ENCODE results near the gene VWA2.

VWA2 gene

DNA sequence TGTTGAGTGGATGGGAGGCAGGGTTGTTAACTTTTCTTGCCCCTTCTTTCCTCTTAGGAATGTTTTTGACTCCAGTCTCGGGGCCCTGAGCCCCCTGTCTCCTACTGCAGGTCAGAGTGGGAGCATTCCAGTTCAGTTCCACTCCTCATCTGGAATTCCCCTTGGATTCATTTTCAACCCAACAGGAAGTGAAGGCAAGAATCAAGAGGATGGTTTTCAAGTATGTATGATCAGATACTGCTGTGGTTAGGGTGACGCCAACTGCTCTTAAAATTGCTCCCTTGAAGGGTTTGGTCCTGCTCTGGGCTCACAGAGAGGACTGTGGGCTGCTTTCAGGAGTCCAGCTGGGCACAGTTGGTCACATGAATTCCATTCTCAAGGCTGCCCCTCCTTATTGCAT lies 22.0 kb downstream of the VWA2 start:
- Histone ChIP-seq H3K4me3 (ENCODE audit: low read length, poor library complexity, severe bottlenecking) (no peak overlapping the region), H3K9me3 (ENCODE audit: insufficient read depth, low read depth, low read length) (no peaks in the 10 kb centered on the region), H2AFZ (ENCODE audit: low read length) (no peak overlapping the region), H3K9ac (ENCODE audit: low read depth, low read length, poor library complexity, severe bottlenecking) (no peak overlapping the region), H3K9me2 (replicated peaks; ENCODE audit: low read depth, low read length) (no peaks in the 10 kb centered on the region), H3K36me3 (ENCODE audit: insufficient read depth, low read length) (no peaks in the 10 kb centered on the region), H3K4me2 (ENCODE audit: low read depth, low read length, poor library complexity, severe bottlenecking) (peak overlapping the region; percentile 35), H3F3A (ENCODE audit: low read depth) (peaks cover 5% of the 10 kb centered on the region; the same call in 1 of the 2 replicates), H3K27me3 (ENCODE audit: insufficient read depth, low read length, poor library complexity, severe bottlenecking) (no peaks in the 10 kb centered on the region), H3K79me2 (ENCODE audit: insufficient read depth, low read length) (no peaks in the 10 kb centered on the region), H3K4me1 (ENCODE audit: insufficient read depth, low read length, poor library complexity, severe bottlenecking) (peaks cover 43% of the 10 kb centered on the region), H4K20me1 (ENCODE audit: insufficient read depth, low read length, poor library complexity, severe bottlenecking) (no peaks in the 10 kb centered on the region)
- TF ChIP-seq, protein P1, sequence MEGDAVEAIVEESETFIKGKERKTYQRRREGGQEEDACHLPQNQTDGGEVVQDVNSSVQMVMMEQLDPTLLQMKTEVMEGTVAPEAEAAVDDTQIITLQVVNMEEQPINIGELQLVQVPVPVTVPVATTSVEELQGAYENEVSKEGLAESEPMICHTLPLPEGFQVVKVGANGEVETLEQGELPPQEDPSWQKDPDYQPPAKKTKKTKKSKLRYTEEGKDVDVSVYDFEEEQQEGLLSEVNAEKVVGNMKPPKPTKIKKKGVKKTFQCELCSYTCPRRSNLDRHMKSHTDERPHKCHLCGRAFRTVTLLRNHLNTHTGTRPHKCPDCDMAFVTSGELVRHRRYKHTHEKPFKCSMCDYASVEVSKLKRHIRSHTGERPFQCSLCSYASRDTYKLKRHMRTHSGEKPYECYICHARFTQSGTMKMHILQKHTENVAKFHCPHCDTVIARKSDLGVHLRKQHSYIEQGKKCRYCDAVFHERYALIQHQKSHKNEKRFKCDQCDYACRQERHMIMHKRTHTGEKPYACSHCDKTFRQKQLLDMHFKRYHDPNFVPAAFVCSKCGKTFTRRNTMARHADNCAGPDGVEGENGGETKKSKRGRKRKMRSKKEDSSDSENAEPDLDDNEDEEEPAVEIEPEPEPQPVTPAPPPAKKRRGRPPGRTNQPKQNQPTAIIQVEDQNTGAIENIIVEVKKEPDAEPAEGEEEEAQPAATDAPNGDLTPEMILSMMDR (conservative IDR thresholded peaks at IDR 0.05; ENCODE audit: low read length): no peak
- no peak for TF ChIP-seq EZH2phosphoT487 (IDR thresholded peaks at IDR 0.05; ENCODE audit: borderline replicate concordance)

DNA sequence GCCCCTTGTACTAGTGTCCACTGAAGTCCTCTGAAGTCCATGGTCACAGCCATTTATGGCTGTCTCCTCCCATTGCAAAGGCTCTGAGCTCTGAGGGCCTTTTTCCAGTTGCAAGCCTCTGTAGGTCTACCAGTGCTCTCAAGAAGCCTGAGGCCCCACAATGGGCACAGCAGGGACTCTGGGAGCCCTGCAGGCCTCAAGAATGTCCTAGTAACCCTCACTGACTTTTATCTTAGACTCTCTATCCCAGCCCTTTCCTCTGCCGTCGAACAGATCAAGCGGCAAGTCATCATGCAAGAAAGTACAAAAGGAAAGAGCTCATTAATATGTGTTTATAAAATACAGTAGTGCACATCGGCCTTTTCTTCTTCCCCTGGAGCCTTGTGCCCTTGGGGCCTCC lies 23.4 kb downstream of the VWA2 start:
- no peak overlapping the region for H2AFZ ChIP-seq (ENCODE audit: low read length)
- H3F3A ChIP-seq (ENCODE audit: low read depth): peaks cover 5% of the 10 kb centered on the region; the same call in 1 of the 2 replicates
- H3K9me2 ChIP-seq (replicated peaks; ENCODE audit: low read depth, low read length): no peaks in the 10 kb centered on the region
- H3K9me3 ChIP-seq (ENCODE audit: insufficient read depth, low read depth, low read length): no peaks in the 10 kb centered on the region
- no peak for TF ChIP-seq EZH2phosphoT487 (IDR thresholded peaks at IDR 0.05; ENCODE audit: borderline replicate concordance)
- TF ChIP-seq, protein P1 (conservative IDR thresholded peaks at IDR 0.05; ENCODE audit: low read length): no peak
- H3K27me3 ChIP-seq (ENCODE audit: insufficient read depth, low read length, poor library complexity, severe bottlenecking): no peaks in the 10 kb centered on the region
- peaks cover 41% of the 10 kb centered on the region for H3K4me1 ChIP-seq (ENCODE audit: insufficient read depth, low read length, poor library complexity, severe bottlenecking)
- H4K20me1 ChIP-seq (ENCODE audit: insufficient read depth, low read length, poor library complexity, severe bottlenecking): no peaks in the 10 kb centered on the region
- H3K36me3 ChIP-seq (ENCODE audit: insufficient read depth, low read length): no peaks in the 10 kb centered on the region
- H3K4me3 ChIP-seq (ENCODE audit: low read length, poor library complexity, severe bottlenecking): no peak overlapping the region
- H3K9ac ChIP-seq (ENCODE audit: low read depth, low read length, poor library complexity, severe bottlenecking): no peak overlapping the region
- no peak overlapping the region for H3K4me2 ChIP-seq (ENCODE audit: low read depth, low read length, poor library complexity, severe bottlenecking)
- H3K79me2 ChIP-seq (ENCODE audit: insufficient read depth, low read length): no peaks in the 10 kb centered on the region

DNA sequence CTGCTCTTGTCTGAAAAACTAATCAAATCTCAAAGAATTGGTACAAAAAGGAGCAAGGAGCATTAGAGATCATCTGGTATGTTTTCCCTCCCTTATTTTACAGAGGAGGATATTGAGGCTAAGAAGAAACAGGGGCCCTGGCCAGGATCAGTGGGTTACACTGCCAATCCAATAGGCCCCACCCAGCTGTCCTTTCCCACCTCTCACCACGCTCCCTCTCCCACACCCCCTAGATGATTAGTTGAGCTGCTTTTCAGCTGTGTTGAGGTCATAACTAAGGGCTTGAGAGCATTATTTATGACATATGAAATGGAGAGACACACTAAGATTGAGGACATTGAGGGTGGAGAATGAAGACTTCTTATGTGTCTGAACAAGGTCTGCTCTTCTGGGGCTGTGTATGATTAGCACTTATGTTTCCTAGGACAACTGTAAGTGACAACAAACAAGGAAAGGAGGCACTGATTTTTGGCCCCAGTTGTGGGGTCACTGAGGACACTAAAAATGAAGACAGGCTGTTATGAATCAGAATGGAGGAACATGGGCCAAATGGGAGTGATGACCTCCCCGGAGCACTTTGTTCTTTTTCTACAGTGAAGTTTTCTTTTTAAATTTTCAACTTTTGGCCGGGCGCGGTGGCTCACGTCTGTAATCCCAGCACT lies 26.5 kb downstream of the VWA2 start:
- Histone ChIP-seq H3K9ac (ENCODE audit: low read depth, low read length, poor library complexity, severe bottlenecking) (no peak overlapping the region), H3F3A (ENCODE audit: low read depth) (no peaks in the 10 kb centered on the region), H2AFZ (ENCODE audit: low read length) (no peak overlapping the region), H3K79me2 (ENCODE audit: insufficient read depth, low read length) (no peaks in the 10 kb centered on the region), H3K4me3 (ENCODE audit: low read length, poor library complexity, severe bottlenecking) (no peak overlapping the region), H3K27me3 (ENCODE audit: insufficient read depth, low read length, poor library complexity, severe bottlenecking) (no peaks in the 10 kb centered on the region), H3K4me2 (ENCODE audit: low read depth, low read length, poor library complexity, severe bottlenecking) (no peak overlapping the region), H4K20me1 (ENCODE audit: insufficient read depth, low read length, poor library complexity, severe bottlenecking) (no peaks in the 10 kb centered on the region), H3K36me3 (ENCODE audit: insufficient read depth, low read length) (no peaks in the 10 kb centered on the region), H3K9me2 (replicated peaks; ENCODE audit: low read depth, low read length) (no peaks in the 10 kb centered on the region), H3K9me3 (ENCODE audit: insufficient read depth, low read depth, low read length) (no peaks in the 10 kb centered on the region), H3K4me1 (ENCODE audit: insufficient read depth, low read length, poor library complexity, severe bottlenecking) (peaks cover 17% of the 10 kb centered on the region)
- TF ChIP-seq, protein P1 (conservative IDR thresholded peaks at IDR 0.05; ENCODE audit: low read length): no peak
- no peak for TF ChIP-seq EZH2phosphoT487 (IDR thresholded peaks at IDR 0.05; ENCODE audit: borderline replicate concordance)
